ENCODE data around the gene CRMP1. TPM values are rescaled to one million over a fixed set of nuclear protein-coding genes. Genes with fewer than 3 reads are reported as not detected.
A peak's percentile ranks its signal among the peaks of the same experiment; 100 is the strongest.
"Not testable (repeated sequence)": the region's sequence is repeated elsewhere in the genome, so short reads cannot be mapped to it uniquely, and the experiment has no call there.

Gene CRMP1
- total RNA-seq, 1 experiment from 2014 or later, result 134 TPM

- TF ChIP-seq ARID4B (CRISPR knock-in tag; IDR thresholded peaks at IDR 0.05; ENCODE audit: borderline replicate concordance) (no peak), TEAD4 (CRISPR knock-in tag; IDR thresholded peaks at IDR 0.05) (no peak), ATF3 (CRISPR knock-in tag; conservative IDR thresholded peaks at IDR 0.05) (no peak), NR3C1 (CRISPR knock-in tag; conservative IDR thresholded peaks at IDR 0.05; ENCODE audit: low read depth) (no peak), RELA (CRISPR knock-in tag; IDR thresholded peaks at IDR 0.05; ENCODE audit: borderline replicate concordance) (no peak)
These were observed 52.9 kb downstream of the CRMP1 start (continued) for GRCh38 chr4:5839751-5840674.

GRCh38 chr4:5839332-5839731 lies 53.6 kb downstream of the CRMP1 start:
- DNase-seq (ENCODE audit: low spot score) (no peak), ATAC-seq (no peak)
- Mint-ChIP-seq H3K4me3 (no peak overlapping the region), H3K9me3 (no peaks in the 10 kb centered on the region), H3K4me1 (no peaks in the 10 kb centered on the region), H3K27me3 (ENCODE audit: low read depth) (no peaks in the 10 kb centered on the region), H3K27ac (no peak overlapping the region), H3K36me3 (peaks cover 76% of the 10 kb centered on the region)
- CTCF ChIA-PET, result interaction anchor here (1.4 kb wide), 1 partner anchor 141 kb away, joined by 5 read pairs; no protein-coding TSS in a partner anchor
- TF ChIP-seq ZNF671 (CRISPR knock-in tag; IDR thresholded peaks at IDR 0.05) (no peak), ETV6 (CRISPR knock-in tag; IDR thresholded peaks at IDR 0.05) (no peak), GRHL2 (CRISPR knock-in tag; IDR thresholded peaks at IDR 0.05; ENCODE audit: insufficient replicate concordance, severe bottlenecking) (no peak), ZNF423 (CRISPR knock-in tag; IDR thresholded peaks at IDR 0.05) (no peak), ZNF219 (CRISPR knock-in tag; IDR thresholded peaks at IDR 0.05; ENCODE audit: borderline replicate concordance) (no peak), SMAD4 (CRISPR knock-in tag; IDR thresholded peaks at IDR 0.05) (no peak)
- POLR2A ChIA-PET, result no interaction called here

GRCh38 chr4:5837483-5837882 lies 55.4 kb downstream of the CRMP1 start:
- H3K4me1 Mint-ChIP-seq; H3K9me3 Mint-ChIP-seq; ATAC-seq; H3K27ac Mint-ChIP-seq; CTCF ChIA-PET; H3K4me3 Mint-ChIP-seq; H3K27me3 Mint-ChIP-seq (ENCODE audit: low read depth); POLR2A ChIA-PET; DNase-seq (ENCODE audit: low spot score): not testable (repeated sequence)
- peaks cover 78% of the 10 kb centered on the region for H3K36me3 Mint-ChIP-seq
- peak; percentile 97 for TF ChIP-seq HMGA2 (CRISPR knock-in tag; IDR thresholded peaks at IDR 0.05)

- ChIA-PET CTCF (interaction anchor here (1.3 to 1.4 kb wide), 2 partner anchors 16 to 143 kb away, joined by 3 to 5 read pairs; no protein-coding TSS in a partner anchor), POLR2A (no interaction called here)
- ATAC-seq, result no peak
- H3K4me3 Mint-ChIP-seq, result no peak overlapping the region
- H3K27me3 Mint-ChIP-seq (ENCODE audit: low read depth), result no peaks in the 10 kb centered on the region
- H3K36me3 Mint-ChIP-seq, result peaks cover 76% of the 10 kb centered on the region
- H3K27ac Mint-ChIP-seq, result no peak overlapping the region
- DNase-seq (ENCODE audit: low spot score), result no peak
- H3K4me1 Mint-ChIP-seq, result no peaks in the 10 kb centered on the region
- H3K9me3 Mint-ChIP-seq, result no peaks in the 10 kb centered on the region
- TF ChIP-seq OVOL2 (CRISPR knock-in tag; IDR thresholded peaks at IDR 0.05; ENCODE audit: borderline replicate concordance) (no peak), ZNF671 (CRISPR knock-in tag; IDR thresholded peaks at IDR 0.05) (no peak), GTF2I (CRISPR knock-in tag; conservative IDR thresholded peaks at IDR 0.05) (no peak), ELF4 (CRISPR knock-in tag; IDR thresholded peaks at IDR 0.05; ENCODE audit: low read depth) (no peak), TEAD1 (CRISPR knock-in tag; IDR thresholded peaks at IDR 0.05) (no peak), NFATC4 (CRISPR knock-in tag; IDR thresholded peaks at IDR 0.05) (no peak), SMAD4 (CRISPR knock-in tag; IDR thresholded peaks at IDR 0.05) (no peak)
These were observed 55.9 kb downstream of the CRMP1 start for GRCh38 chr4:5836943-5837342.

All from WTC11 (cell line).